GM23338 (cell line): ENCODE measurements around the gene FGGY.

Experiments
- CREB1 ChIP-seq: fragments of 250-450 bp; sonication (Bioruptor Pico); IDR thresholded peaks from 2 replicates; pipeline ENCODE4 v1.5.0; 2020; ENCODE audit warnings: low read depth, mild to moderate bottlenecking, moderate library complexity
- CTCF ChIP-seq, 2 experiments: fragments of 200-600 bp in 1 of 2; sonication (generic) in 1 of 2; conservative IDR thresholded peaks; 2 replicates each; pipeline versions ENCODE4 v1.5.1 to v1.6.1; 2016 to 2017; ENCODE audit warnings: antibody characterized with exemption in 2 of 2, low read depth in 2 of 2, mild to moderate bottlenecking in 2 of 2, moderate library complexity in 1 of 2
- ETS1 ChIP-seq: IDR thresholded peaks from 2 replicates; pipeline ENCODE4 v1.6.1; 2016; ENCODE audit warnings: antibody characterized with exemption
- EZH2 ChIP-seq: fragments of 200-600 bp; sonication (generic); IDR thresholded peaks from one replicate; pipeline ENCODE4 v1.8.0; 2017; ENCODE audit warnings: antibody characterized with exemption, mild to moderate bottlenecking, low read depth; ENCODE audit not compliant: unreplicated experiment
- EZH2phosphoT487 ChIP-seq: fragments of 200-600 bp; sonication (generic); IDR thresholded peaks from one replicate; pipeline ENCODE4 v1.8.1; 2018; ENCODE audit warnings: antibody characterized with exemption; ENCODE audit not compliant: unreplicated experiment
- JUNB ChIP-seq: IDR thresholded peaks from one replicate; pipeline ENCODE4 v1.6.1; 2016; ENCODE audit warnings: antibody characterized with exemption; ENCODE audit not compliant: unreplicated experiment
- NANOG ChIP-seq: IDR thresholded peaks from 2 replicates; pipeline ENCODE4 v1.6.1; 2016; ENCODE audit warnings: antibody characterized with exemption, borderline replicate concordance
- POLR2AphosphoS5 ChIP-seq: IDR thresholded peaks from 2 replicates; pipeline ENCODE4 v1.6.1; 2016; ENCODE audit warnings: antibody characterized with exemption, low read depth
- REST ChIP-seq: IDR thresholded peaks from one replicate; pipeline ENCODE4 v1.6.1; 2018; ENCODE audit warnings: antibody characterized with exemption; ENCODE audit not compliant: unreplicated experiment
- ZNF331 ChIP-seq: fragments of 250-450 bp; sonication (Bioruptor Pico); IDR thresholded peaks from 2 replicates; pipeline ENCODE4 v1.5.0; 2020; ENCODE audit warnings: low read depth, mild to moderate bottlenecking, moderate library complexity

GRCh38 chr1:59352065-59352464, 55.2 kb downstream of the FGGY start:
- no peak for TF ChIP-seq CTCF (conservative IDR thresholded peaks at IDR 0.05; ENCODE audit: low read depth in 2 of 2)
- no peak for TF ChIP-seq ZNF331
- no peak for TF ChIP-seq ETS1
- TF ChIP-seq EZH2: no peak
- TF ChIP-seq POLR2AphosphoS5: no peak
- no peak for TF ChIP-seq NANOG
- no peak for TF ChIP-seq EZH2phosphoT487
- TF ChIP-seq JUNB: no peak
- TF ChIP-seq REST: no peak
- no peak for TF ChIP-seq CREB1 (CRISPR knock-in tag)
